Keratinocyte (primary cell): ENCODE results near the gene COL8A2. TPM values are rescaled to one million over a fixed set of nuclear protein-coding genes. Genes with fewer than 3 reads are reported as not detected.

Experiments
- DNase-seq: peaks from one replicate; pipeline ENCODE4 v3.0.0-alpha.2; 2011; ENCODE audit warnings: low read depth, missing footprints, low spot score
- FAIRE-seq: peaks from 2 replicates; lab custom pipeline; 2011; peaks lifted over from hg19 to GRCh38; lab: Jason Lieb, UNC
- H2AFZ ChIP-seq: 2 replicates; pipeline ENCODE4 v1.6.0; 2012; ENCODE audit warnings: low read length, control low read depth, inconsistent platforms; ENCODE audit not compliant: control insufficient read depth
- H3K27ac ChIP-seq: 2 replicates; pipeline ENCODE4 v1.5.1; 2011; ENCODE audit warnings: low read length; ENCODE audit not compliant: control insufficient read depth, insufficient read depth
- H3K27me3 ChIP-seq: 3 replicates; pipeline ENCODE4 v1.6.0; 2011; ENCODE audit warnings: low read length; ENCODE audit not compliant: control insufficient read depth, insufficient read depth; ENCODE audit errors: extremely low read depth
- H3K36me3 ChIP-seq, 2 experiments: 2 replicates in 1 of 2; 3 replicates in 1 of 2; pipeline ENCODE4 v1.5.1; 2011; ENCODE audit warnings: low read length in 2 of 2, mild to moderate bottlenecking in 1 of 2; ENCODE audit not compliant: control insufficient read depth in 2 of 2, insufficient read depth in 2 of 2; ENCODE audit errors: extremely low read depth in 1 of 2
- H3K4me1 ChIP-seq: 3 replicates; pipeline ENCODE4 v1.5.1; 2011; ENCODE audit warnings: low read length; ENCODE audit not compliant: control insufficient read depth, insufficient read depth; ENCODE audit errors: extremely low read depth
- H3K4me2 ChIP-seq: 3 replicates; pipeline ENCODE4 v1.6.0; 2011; ENCODE audit warnings: low read depth, low read length; ENCODE audit not compliant: control insufficient read depth, insufficient read depth; ENCODE audit errors: extremely low read depth
- H3K4me3 ChIP-seq, 3 experiments: fragments of 200-600 bp in 1 of 3; sonication (generic) in 1 of 3; 2 replicates in 2 of 3; 3 replicates in 1 of 3; pipeline ENCODE4 v1.5.1; 2011 to 2016; ENCODE audit warnings: low read length in 3 of 3, mild to moderate bottlenecking in 3 of 3, control low read depth in 2 of 3, inconsistent platforms in 1 of 3, low read depth in 1 of 3, mixed read lengths in 1 of 3, mixed run types in 1 of 3, moderate library complexity in 1 of 3; ENCODE audit not compliant: control insufficient read depth in 2 of 3, insufficient read depth in 2 of 3; ENCODE audit errors: extremely low read depth in 1 of 3
- H3K79me2 ChIP-seq: 2 replicates; pipeline ENCODE4 v1.6.0; 2012; ENCODE audit warnings: low read length; ENCODE audit not compliant: control insufficient read depth, insufficient read depth
- H3K9ac ChIP-seq: 3 replicates; pipeline ENCODE4 v1.6.0; 2011; ENCODE audit warnings: low read length; ENCODE audit not compliant: control insufficient read depth, insufficient read depth; ENCODE audit errors: extremely low read depth
- H3K9me1 ChIP-seq: 3 replicates; pipeline ENCODE4 v1.6.0; 2011; ENCODE audit warnings: low read length; ENCODE audit not compliant: control insufficient read depth, insufficient read depth; ENCODE audit errors: extremely low read depth
- H3K9me3 ChIP-seq: 2 replicates; pipeline ENCODE4 v1.5.1; 2012; ENCODE audit warnings: low read depth, low read length; ENCODE audit not compliant: control insufficient read depth
- H4K20me1 ChIP-seq: 3 replicates; pipeline ENCODE4 v1.6.0; 2011; ENCODE audit warnings: low read length; ENCODE audit not compliant: control insufficient read depth, insufficient read depth; ENCODE audit errors: extremely low read depth
- EZH2 ChIP-seq: IDR thresholded peaks from one replicate; pipeline ENCODE4 v1.6.1; 2012; ENCODE audit warnings: inconsistent platforms, mild to moderate bottlenecking, low read length, moderate library complexity
- dilution Hi-C: fragments of 300-500 bp; cut with MboI; formaldehyde crosslinking; loops from one replicate; pipeline ENCODE4 v1.7.0; 2020; ENCODE audit warnings: low sequenced_read_pairs; ENCODE audit not compliant: extremely low pct_ligation_motif_present
- polyA plus RNA-seq, 5 experiments: library from polyadenylated mRNA; depleted of rRNA in 3 of 5; stranded (reverse) in 3 of 5; stranded (forward) in 1 of 5; unstranded in 1 of 5; fragments of >200 nt; gene quantifications; 1 replicate in 1 of 5; 2 replicates in 3 of 5; 3 replicates in 1 of 5; pipeline versions ENCODE4 v1.2.1 to v1.2.3, GENCODE V29; 2011 to 2012; ENCODE audit warnings: missing spikeins in 2 of 5, low read depth in 1 of 5, low replicate concordance in 1 of 5
- TF ChIP-seq, protein P1 (sequence below), 3 experiments: IDR thresholded peaks in 1 of 3; conservative IDR thresholded peaks in 1 of 3; optimal IDR thresholded peaks in 1 of 3; 2 replicates in 2 of 3; 3 replicates in 1 of 3; pipeline versions ENCODE3 to v1.5.1; 2011; ENCODE audit warnings: low read length in 3 of 3, mild to moderate bottlenecking in 3 of 3, moderate library complexity in 2 of 3, control low read depth in 1 of 3, inconsistent platforms in 1 of 3; ENCODE audit not compliant: insufficient read depth in 2 of 3; ENCODE audit errors: extremely low read depth in 1 of 3

COL8A2 gene
- polyA plus RNA-seq, 1 donor (not counting 4 experiments of a cell fraction or from before 2014, with no cell fraction given) = 0.09 TPM

DNA sequence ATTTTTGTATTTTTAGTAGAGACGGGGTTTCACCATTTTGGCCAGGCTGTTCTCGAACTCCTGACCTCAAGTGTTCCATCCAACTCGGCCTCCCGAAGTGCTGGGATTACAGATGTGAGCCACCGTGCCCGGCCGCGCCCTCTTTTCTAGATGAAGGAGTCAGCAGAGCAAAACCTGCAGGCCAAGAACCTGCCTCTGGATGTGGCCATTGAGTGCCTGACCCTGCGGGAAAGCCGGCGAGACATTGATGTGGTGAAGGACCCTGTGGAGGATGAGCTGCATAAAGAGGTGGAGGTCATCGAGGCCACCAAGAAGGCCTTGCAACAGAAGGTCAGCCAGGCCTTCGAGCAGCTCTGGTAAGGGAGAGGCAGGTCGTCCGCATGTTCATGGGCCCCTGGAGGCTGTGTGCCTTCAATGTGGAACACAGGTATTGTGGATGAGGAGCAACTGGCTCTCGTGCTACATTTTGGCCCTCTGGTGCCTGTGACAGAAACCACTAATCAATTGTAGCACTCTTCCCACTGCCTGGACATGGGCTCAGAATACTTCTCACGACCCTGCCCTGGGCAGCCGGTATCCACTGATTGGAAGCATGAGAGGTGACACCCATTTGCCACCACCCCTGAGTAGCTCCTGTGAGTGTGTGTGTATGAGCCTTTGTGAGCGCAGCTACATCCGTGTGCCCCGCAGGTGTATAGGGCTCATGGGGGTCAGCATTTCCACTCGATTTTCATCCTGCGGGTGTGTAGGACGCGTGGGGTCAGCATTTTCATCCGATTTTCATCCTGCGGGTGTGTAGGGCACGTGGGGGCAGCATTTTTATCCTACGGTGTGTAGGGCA is 39.1 kb downstream of the COL8A2 start:
- H3K36me3 ChIP-seq = peaks cover 0 to 6% of the 10 kb centered on the region in 2 experiments
- no peak for FAIRE-seq

DNA sequence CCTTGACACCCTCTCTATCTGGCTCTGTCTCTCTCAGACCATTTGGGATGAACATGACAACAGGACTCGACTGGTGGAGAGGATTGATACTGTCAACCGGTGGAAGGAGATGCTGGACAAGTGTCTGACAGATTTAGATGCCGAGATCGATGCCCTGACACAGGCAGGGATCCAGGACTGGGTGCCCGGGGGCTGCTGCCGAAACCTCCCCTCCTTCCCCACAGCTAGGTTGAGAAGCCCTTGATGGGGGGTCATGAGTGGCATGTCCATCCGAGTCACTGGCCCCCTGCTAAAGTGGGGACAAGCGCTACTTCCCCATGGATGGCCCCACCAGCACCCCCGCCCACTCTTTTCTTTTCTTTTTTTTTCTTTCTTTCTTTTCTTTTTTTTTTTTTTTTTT is 39.9 kb downstream of the COL8A2 start:
- DNase-seq (no peak), FAIRE-seq (no peak)
- H3K9me3 ChIP-seq = no peaks in the 10 kb centered on the region
- peaks cover 37% of the 10 kb centered on the region for H3K4me1 ChIP-seq
- peaks cover 0 to 5% of the 10 kb centered on the region in 2 experiments for H3K36me3 ChIP-seq
- no peak overlapping the region for H3K27ac ChIP-seq
- no peak for TF ChIP-seq EZH2
- TF ChIP-seq, protein P1, sequence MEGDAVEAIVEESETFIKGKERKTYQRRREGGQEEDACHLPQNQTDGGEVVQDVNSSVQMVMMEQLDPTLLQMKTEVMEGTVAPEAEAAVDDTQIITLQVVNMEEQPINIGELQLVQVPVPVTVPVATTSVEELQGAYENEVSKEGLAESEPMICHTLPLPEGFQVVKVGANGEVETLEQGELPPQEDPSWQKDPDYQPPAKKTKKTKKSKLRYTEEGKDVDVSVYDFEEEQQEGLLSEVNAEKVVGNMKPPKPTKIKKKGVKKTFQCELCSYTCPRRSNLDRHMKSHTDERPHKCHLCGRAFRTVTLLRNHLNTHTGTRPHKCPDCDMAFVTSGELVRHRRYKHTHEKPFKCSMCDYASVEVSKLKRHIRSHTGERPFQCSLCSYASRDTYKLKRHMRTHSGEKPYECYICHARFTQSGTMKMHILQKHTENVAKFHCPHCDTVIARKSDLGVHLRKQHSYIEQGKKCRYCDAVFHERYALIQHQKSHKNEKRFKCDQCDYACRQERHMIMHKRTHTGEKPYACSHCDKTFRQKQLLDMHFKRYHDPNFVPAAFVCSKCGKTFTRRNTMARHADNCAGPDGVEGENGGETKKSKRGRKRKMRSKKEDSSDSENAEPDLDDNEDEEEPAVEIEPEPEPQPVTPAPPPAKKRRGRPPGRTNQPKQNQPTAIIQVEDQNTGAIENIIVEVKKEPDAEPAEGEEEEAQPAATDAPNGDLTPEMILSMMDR (optimal IDR thresholded peaks at IDR 0.05 in 1 of 3, IDR thresholded peaks at IDR 0.05 in 1 of 3, conservative IDR thresholded peaks at IDR 0.05 in 1 of 3; ENCODE audit: extremely low read depth in 1 of 3, insufficient read depth in 2 of 3, low read length in 3 of 3) = no peak
- H4K20me1 ChIP-seq = no peaks in the 10 kb centered on the region
- no peak overlapping the region for H3K4me3 ChIP-seq
- peaks cover 14% of the 10 kb centered on the region for H3K79me2 ChIP-seq
- no peak overlapping the region for H2AFZ ChIP-seq
- H3K9ac ChIP-seq = no peak overlapping the region
- H3K9me1 ChIP-seq = no peaks in the 10 kb centered on the region
- H3K4me2 ChIP-seq = no peak overlapping the region
- H3K27me3 ChIP-seq = no peaks in the 10 kb centered on the region
- dilution Hi-C loops = no loop called here

More for the DNA sequence above, 39.1 kb downstream of the COL8A2 start:
- Histone ChIP-seq H4K20me1 (no peaks in the 10 kb centered on the region), H3K4me2 (no peak overlapping the region), H3K9me1 (no peaks in the 10 kb centered on the region), H3K27ac (no peak overlapping the region), H2AFZ (no peak overlapping the region), H3K79me2 (peaks cover 21% of the 10 kb centered on the region), H3K4me1 (peaks cover 29% of the 10 kb centered on the region), H3K9me3 (no peaks in the 10 kb centered on the region), H3K4me3 (no peak overlapping the region), H3K9ac (no peak overlapping the region), H3K27me3 (no peaks in the 10 kb centered on the region)
- dilution Hi-C loops = no loop called here
- no peak for TF ChIP-seq EZH2
- TF ChIP-seq, protein P1 (optimal IDR thresholded peaks at IDR 0.05 in 1 of 3, IDR thresholded peaks at IDR 0.05 in 1 of 3, conservative IDR thresholded peaks at IDR 0.05 in 1 of 3; ENCODE audit: extremely low read depth in 1 of 3, insufficient read depth in 2 of 3, low read length in 3 of 3) = no peak
- DNase-seq = no peak
